DND-41 (cell line): ENCODE results near the gene PALB2.

Experiments
- ATAC-seq: fragments of 200-7000 bp; cut with Tn5 transposase; 3 replicates; pipeline ENCODE4 v1.9.1; 2021; ENCODE audit warnings: low read depth; ENCODE audit not compliant: insufficient read depth
- DNase-seq: peaks from one replicate; pipeline ENCODE4 v3.0.0-alpha.2; 2020
- H2AFZ ChIP-seq: 2 replicates; pipeline ENCODE4 v1.6.0; 2012; ENCODE audit warnings: low read depth, low read length
- H3K27ac ChIP-seq: 2 replicates; pipeline ENCODE4 v1.5.1; 2012; ENCODE audit warnings: low read length, inconsistent platforms
- H3K27me3 ChIP-seq: fragments of 200-600 bp; sonication (generic); 2 replicates; pipeline ENCODE4 v1.6.0; 2012; ENCODE audit warnings: low read length, mild to moderate bottlenecking, inconsistent platforms; ENCODE audit not compliant: insufficient read depth, poor library complexity
- H3K36me3 ChIP-seq: 2 replicates; pipeline ENCODE4 v1.5.1; 2012; ENCODE audit warnings: low read length, inconsistent platforms; ENCODE audit not compliant: insufficient read depth
- H3K4me1 ChIP-seq: 2 replicates; pipeline ENCODE4 v1.5.1; 2012; ENCODE audit warnings: mild to moderate bottlenecking, low read length; ENCODE audit not compliant: insufficient read depth
- H3K4me2 ChIP-seq: 2 replicates; pipeline ENCODE4 v1.6.0; 2012; ENCODE audit warnings: mild to moderate bottlenecking, moderate library complexity, low read length, inconsistent platforms; ENCODE audit not compliant: insufficient read depth
- H3K4me3 ChIP-seq, 2 experiments: fragments of 200-600 bp in 1 of 2; shearing (Covaris generic) in 1 of 2; 2 replicates each; pipeline ENCODE4 v1.5.1; 2012 to 2016; ENCODE audit warnings: inconsistent platforms in 2 of 2, low read length in 2 of 2, mild to moderate bottlenecking in 2 of 2, low read depth in 1 of 2, moderate library complexity in 1 of 2
- H3K79me2 ChIP-seq: 2 replicates; pipeline ENCODE4 v1.6.0; 2012; ENCODE audit warnings: low read length, inconsistent platforms; ENCODE audit not compliant: insufficient read depth
- H3K9ac ChIP-seq: 2 replicates; pipeline ENCODE4 v1.6.0; 2012; ENCODE audit warnings: low read depth, mild to moderate bottlenecking, inconsistent platforms, low read length, moderate library complexity
- H3K9me3 ChIP-seq: 2 replicates; pipeline ENCODE4 v1.5.1; 2012; ENCODE audit warnings: low read length, moderate library complexity, mild to moderate bottlenecking, inconsistent platforms; ENCODE audit not compliant: insufficient read depth, severe bottlenecking
- H4K20me1 ChIP-seq: 2 replicates; pipeline ENCODE4 v1.6.0; 2012; ENCODE audit warnings: low read length; ENCODE audit not compliant: insufficient read depth
- CTCF ChIP-seq: IDR thresholded peaks from 2 replicates; pipeline ENCODE4 v1.5.1; 2012; ENCODE audit warnings: borderline replicate concordance, low read length, moderate library complexity, mild to moderate bottlenecking; ENCODE audit not compliant: poor library complexity, severe bottlenecking; ENCODE audit errors: extremely low read depth
- EZH2 ChIP-seq: IDR thresholded peaks from 3 replicates; pipeline ENCODE4 v1.6.1; 2012; ENCODE audit warnings: borderline replicate concordance, low read depth, mild to moderate bottlenecking, moderate library complexity, low read length, inconsistent platforms; ENCODE audit not compliant: severe bottlenecking

The PALB2 gene

GRCh38 chr16:23566724-23567123, 74.4 kb downstream of the PALB2 start:
- no peaks in the 10 kb centered on the region for H3K27me3 ChIP-seq
- no peak overlapping the region for H3K9ac ChIP-seq
- DNase-seq (no peak), ATAC-seq (no peak)
- H3K4me3 ChIP-seq, result no peak overlapping the region
- H3K4me1 ChIP-seq, result no peaks in the 10 kb centered on the region
- H3K79me2 ChIP-seq, result no peaks in the 10 kb centered on the region; the same call in 1 of the 2 replicates
- no peaks in the 10 kb centered on the region for H3K9me3 ChIP-seq
- H4K20me1 ChIP-seq, result 0 out of 2 replicates have a peak, but pooled peaks cover 3% of the 10 kb centered on the region
- H2AFZ ChIP-seq, result no peak overlapping the region
- H3K36me3 ChIP-seq, result peaks cover 89% of the 10 kb centered on the region
- H3K27ac ChIP-seq, result no peak overlapping the region
- H3K4me2 ChIP-seq, result no peak overlapping the region
- no peak for TF ChIP-seq EZH2
- TF ChIP-seq CTCF, result no peak

GRCh38 chr16:23564575-23565363, 76.3 kb downstream of the PALB2 start:
- ATAC-seq (no peak), DNase-seq (no peak)
- Histone ChIP-seq H3K79me2 (peaks cover 15% of the 10 kb centered on the region), H4K20me1 (peaks cover 3% of the 10 kb centered on the region; the same call in 1 of the 2 replicates), H3K9ac (no peak overlapping the region), H3K27me3 (no peaks in the 10 kb centered on the region), H3K4me3 (no peak overlapping the region), H3K36me3 (peaks cover 92% of the 10 kb centered on the region), H3K27ac (no peak overlapping the region), H3K9me3 (no peaks in the 10 kb centered on the region), H3K4me1 (peaks cover 6% of the 10 kb centered on the region), H2AFZ (no peak overlapping the region), H3K4me2 (no peak overlapping the region)
- no peak for TF ChIP-seq CTCF

GRCh38 chr16:23563186-23563585, 77.9 kb downstream of the PALB2 start:
- Histone ChIP-seq H3K4me3 (no peak overlapping the region), H3K4me1 (peaks cover 22% of the 10 kb centered on the region), H3K79me2 (peaks cover 31% of the 10 kb centered on the region), H3K36me3 (peaks cover 89% of the 10 kb centered on the region), H3K9ac (no peak overlapping the region), H3K27me3 (no peaks in the 10 kb centered on the region), H2AFZ (no peak overlapping the region), H3K9me3 (no peaks in the 10 kb centered on the region), H3K27ac (no peak overlapping the region), H3K4me2 (no peak overlapping the region), H4K20me1 (peaks cover 4% of the 10 kb centered on the region; the same call in 1 of the 2 replicates)
- DNase-seq (no peak), ATAC-seq (no peak)
- TF ChIP-seq EZH2, result no peak
- TF ChIP-seq CTCF, result no peak
